ENCODE results near the gene SPSB3. TPM values are rescaled to one million over a fixed set of nuclear protein-coding genes. Genes with fewer than 3 reads are reported as not detected.

The SPSB3 gene
- total and polyA plus RNA-seq, 2 of the 13 experiments (the other 11 are each of a cell fraction or from before 2014, with no cell fraction given), result 13.2 to 21.9 TPM

DNA sequence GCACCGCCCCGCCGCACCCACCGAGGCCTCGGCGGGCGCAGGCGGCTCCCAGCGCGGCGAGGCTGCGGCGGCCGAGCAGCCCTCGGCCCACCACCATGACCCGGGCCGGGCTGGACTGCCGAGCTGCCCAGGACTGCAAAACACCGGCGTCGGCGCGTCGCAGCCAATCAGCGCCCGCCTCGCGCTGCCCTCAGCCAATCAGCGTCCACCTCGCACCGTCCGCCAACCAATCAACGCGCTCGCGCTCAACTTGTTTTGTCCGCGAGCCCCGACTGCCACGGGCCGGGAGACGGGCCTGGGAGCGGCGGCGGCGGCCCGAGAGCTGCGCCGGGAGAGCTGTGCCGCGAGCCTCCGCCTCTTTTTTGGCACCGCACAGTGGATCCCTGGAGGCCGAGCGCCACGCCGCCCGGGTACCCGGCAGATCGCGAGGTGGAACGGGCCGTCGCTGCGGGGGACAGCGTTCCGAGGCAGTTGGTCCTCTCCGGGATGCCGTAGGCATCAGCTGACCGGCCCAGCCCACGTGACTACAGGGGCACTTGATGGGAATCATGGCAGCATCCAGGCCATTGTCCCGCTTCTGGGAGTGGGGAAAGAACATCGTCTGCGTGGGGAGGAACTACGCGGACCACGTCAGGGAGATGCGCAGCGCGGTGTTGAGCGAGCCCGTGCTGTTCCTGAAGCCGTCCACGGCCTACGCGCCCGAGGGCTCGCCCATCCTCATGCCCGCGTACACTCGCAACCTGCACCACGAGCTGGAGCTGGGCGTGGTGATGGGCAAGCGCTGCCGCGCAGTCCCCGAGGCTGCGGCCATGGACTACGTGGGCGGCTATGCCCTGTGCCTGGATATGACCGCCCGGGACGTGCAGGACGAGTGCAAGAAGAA lies 44.6 kb upstream of the SPSB3 start, which contains the start of the genes FAHD1 and HAGH (continued):
- TF ChIP-seq, protein P1, sequence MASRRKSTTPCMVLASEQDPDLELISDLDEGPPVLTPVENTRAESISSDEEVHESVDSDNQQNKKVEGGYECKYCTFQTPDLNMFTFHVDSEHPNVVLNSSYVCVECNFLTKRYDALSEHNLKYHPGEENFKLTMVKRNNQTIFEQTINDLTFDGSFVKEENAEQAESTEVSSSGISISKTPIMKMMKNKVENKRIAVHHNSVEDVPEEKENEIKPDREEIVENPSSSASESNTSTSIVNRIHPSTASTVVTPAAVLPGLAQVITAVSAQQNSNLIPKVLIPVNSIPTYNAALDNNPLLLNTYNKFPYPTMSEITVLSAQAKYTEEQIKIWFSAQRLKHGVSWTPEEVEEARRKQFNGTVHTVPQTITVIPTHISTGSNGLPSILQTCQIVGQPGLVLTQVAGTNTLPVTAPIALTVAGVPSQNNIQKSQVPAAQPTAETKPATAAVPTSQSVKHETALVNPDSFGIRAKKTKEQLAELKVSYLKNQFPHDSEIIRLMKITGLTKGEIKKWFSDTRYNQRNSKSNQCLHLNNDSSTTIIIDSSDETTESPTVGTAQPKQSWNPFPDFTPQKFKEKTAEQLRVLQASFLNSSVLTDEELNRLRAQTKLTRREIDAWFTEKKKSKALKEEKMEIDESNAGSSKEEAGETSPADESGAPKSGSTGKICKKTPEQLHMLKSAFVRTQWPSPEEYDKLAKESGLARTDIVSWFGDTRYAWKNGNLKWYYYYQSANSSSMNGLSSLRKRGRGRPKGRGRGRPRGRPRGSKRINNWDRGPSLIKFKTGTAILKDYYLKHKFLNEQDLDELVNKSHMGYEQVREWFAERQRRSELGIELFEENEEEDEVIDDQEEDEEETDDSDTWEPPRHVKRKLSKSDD (CRISPR knock-in tag; IDR thresholded peaks at IDR 0.05; ENCODE audit: low read depth), result peak; percentile 84; the same call in 1 of the 2 replicates
- TF ChIP-seq TBL1XR1 (IDR thresholded peaks at IDR 0.05; ENCODE audit: borderline replicate concordance, low read length, partially characterized antibody) (peak; percentile 18), ZNF441 (CRISPR knock-in tag; IDR thresholded peaks at IDR 0.05; ENCODE audit: borderline replicate concordance) (peak; percentile 77; the same call in 1 of the 2 replicates), ZBTB7B (CRISPR knock-in tag; IDR thresholded peaks at IDR 0.05) (peak; percentile 79), DPF2 (CRISPR knock-in tag; IDR thresholded peaks at IDR 0.05; ENCODE audit: borderline replicate concordance, low read depth) (no peak), TBP (CRISPR knock-in tag; IDR thresholded peaks at IDR 0.05) (no peak), NFKB2 (CRISPR knock-in tag; IDR thresholded peaks at IDR 0.05; ENCODE audit: borderline replicate concordance) (peak; percentile 68; the same call in 1 of the 2 replicates), ZNF34 (CRISPR knock-in tag; IDR thresholded peaks at IDR 0.05; ENCODE audit: borderline replicate concordance) (no peak), CBX1 (IDR thresholded peaks at IDR 0.05; ENCODE audit: low read depth) (peak; percentile 80), BCL6 (CRISPR knock-in tag; IDR thresholded peaks at IDR 0.05) (peak; percentile 49), GZF1 (CRISPR knock-in tag; IDR thresholded peaks at IDR 0.05) (no peak), PCBP2 (optimal IDR thresholded peaks at IDR 0.05; ENCODE audit: low read depth, low read length, poor library complexity, severe bottlenecking) (no peak)
- TF ChIP-seq, protein P2, sequence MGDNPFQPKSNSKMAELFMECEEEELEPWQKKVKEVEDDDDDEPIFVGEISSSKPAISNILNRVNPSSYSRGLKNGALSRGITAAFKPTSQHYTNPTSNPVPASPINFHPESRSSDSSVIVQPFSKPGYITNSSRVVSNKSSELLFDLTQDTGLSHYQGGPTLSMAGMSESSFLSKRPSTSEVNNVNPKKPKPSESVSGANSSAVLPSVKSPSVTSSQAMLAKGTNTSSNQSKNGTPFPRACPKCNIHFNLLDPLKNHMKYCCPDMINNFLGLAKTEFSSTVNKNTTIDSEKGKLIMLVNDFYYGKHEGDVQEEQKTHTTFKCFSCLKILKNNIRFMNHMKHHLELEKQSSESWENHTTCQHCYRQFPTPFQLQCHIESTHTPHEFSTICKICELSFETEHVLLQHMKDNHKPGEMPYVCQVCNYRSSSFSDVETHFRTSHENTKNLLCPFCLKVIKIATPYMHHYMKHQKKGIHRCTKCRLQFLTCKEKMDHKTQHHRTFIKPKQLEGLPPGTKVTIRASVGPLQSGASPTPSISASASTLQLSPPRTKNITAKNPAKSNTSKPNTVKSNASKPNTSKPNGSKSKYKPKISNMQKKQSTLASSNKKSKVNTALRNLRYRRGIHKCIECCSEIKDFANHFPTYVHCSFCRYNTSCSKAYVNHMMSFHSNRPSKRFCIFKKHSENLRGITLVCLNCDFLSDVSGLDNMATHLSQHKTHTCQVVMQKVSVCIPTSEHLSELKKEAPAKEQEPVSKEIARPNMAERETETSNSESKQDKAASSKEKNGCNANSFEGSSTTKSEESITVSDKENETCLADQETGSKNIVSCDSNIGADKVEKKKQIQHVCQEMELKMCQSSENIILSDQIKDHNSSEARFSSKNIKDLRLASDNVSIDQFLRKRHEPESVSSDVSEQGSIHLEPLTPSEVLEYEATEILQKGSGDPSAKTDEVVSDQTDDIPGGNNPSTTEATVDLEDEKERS (CRISPR knock-in tag; IDR thresholded peaks at IDR 0.05), result peak; percentile 60; the same call in 1 of the 2 replicates
- TF ChIP-seq, protein P3, sequence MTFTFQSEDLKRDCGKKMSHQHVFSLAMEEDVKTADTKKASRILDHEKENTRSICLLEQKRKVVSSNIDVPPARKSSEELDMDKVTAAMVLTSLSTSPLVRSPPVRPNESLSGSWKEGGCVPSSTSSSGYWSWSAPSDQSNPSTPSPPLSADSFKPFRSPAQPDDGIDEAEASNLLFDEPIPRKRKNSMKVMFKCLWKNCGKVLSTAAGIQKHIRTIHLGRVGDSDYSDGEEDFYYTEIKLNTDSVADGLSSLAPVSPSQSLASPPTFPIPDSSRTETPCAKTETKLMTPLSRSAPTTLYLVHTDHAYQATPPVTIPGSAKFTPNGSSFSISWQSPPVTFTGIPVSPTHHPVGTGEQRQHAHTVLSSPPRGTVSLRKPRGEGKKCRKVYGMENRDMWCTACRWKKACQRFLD (CRISPR knock-in tag; IDR thresholded peaks at IDR 0.05; ENCODE audit: borderline replicate concordance), result peak; percentile 92
- TF ChIP-seq, protein P4, sequence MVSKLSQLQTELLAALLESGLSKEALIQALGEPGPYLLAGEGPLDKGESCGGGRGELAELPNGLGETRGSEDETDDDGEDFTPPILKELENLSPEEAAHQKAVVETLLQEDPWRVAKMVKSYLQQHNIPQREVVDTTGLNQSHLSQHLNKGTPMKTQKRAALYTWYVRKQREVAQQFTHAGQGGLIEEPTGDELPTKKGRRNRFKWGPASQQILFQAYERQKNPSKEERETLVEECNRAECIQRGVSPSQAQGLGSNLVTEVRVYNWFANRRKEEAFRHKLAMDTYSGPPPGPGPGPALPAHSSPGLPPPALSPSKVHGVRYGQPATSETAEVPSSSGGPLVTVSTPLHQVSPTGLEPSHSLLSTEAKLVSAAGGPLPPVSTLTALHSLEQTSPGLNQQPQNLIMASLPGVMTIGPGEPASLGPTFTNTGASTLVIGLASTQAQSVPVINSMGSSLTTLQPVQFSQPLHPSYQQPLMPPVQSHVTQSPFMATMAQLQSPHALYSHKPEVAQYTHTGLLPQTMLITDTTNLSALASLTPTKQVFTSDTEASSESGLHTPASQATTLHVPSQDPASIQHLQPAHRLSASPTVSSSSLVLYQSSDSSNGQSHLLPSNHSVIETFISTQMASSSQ (IDR thresholded peaks at IDR 0.05; ENCODE audit: low read depth), result no peak; the same call in 1 of the 2 replicates
- TF ChIP-seq, protein P4 (CRISPR knock-in tag; IDR thresholded peaks at IDR 0.05; ENCODE audit: borderline replicate concordance), result peak; percentile 84

Data from HepG2 (cell line).